Gastroesophageal sphincter (tissue), 3 donors: ENCODE results near the gene DISP2.

Source experiments
- EP300 ChIP-seq: sonication (generic); formaldehyde crosslinking; IDR thresholded peaks from one replicate; pipeline ENCODE4 v1.6.1; 2017; ENCODE audit warnings: antibody characterized with exemption, mild to moderate bottlenecking
- POLR2AphosphoS5 ChIP-seq: sonication (generic); formaldehyde crosslinking; IDR thresholded peaks from one replicate; pipeline ENCODE4 v1.6.1; 2017; ENCODE audit warnings: antibody characterized with exemption
- TF ChIP-seq, protein P1 (sequence below), 4 experiments: fragments of 200-600 bp in 2 of 4; fragments of 450-650 bp in 2 of 4; sonication (generic) in 1 of 4; IDR thresholded peaks; one replicate each; pipeline ENCODE4 v1.5.1; 2017 to 2019; ENCODE audit warnings: antibody characterized with exemption in 4 of 4, mild to moderate bottlenecking in 2 of 4, moderate library complexity in 2 of 4

- TF ChIP-seq, protein P1, sequence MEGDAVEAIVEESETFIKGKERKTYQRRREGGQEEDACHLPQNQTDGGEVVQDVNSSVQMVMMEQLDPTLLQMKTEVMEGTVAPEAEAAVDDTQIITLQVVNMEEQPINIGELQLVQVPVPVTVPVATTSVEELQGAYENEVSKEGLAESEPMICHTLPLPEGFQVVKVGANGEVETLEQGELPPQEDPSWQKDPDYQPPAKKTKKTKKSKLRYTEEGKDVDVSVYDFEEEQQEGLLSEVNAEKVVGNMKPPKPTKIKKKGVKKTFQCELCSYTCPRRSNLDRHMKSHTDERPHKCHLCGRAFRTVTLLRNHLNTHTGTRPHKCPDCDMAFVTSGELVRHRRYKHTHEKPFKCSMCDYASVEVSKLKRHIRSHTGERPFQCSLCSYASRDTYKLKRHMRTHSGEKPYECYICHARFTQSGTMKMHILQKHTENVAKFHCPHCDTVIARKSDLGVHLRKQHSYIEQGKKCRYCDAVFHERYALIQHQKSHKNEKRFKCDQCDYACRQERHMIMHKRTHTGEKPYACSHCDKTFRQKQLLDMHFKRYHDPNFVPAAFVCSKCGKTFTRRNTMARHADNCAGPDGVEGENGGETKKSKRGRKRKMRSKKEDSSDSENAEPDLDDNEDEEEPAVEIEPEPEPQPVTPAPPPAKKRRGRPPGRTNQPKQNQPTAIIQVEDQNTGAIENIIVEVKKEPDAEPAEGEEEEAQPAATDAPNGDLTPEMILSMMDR (IDR thresholded peaks at IDR 0.05) = no peak
- TF ChIP-seq POLR2AphosphoS5 = peak; percentile 5
- no peak for TF ChIP-seq EP300
Measured at GRCh38 chr15:40332113-40332781, 25.8 kb upstream of the DISP2 start.
